GM23338 (cell line): ENCODE results near the gene DVL1. TPM values are rescaled to one million over a fixed set of nuclear protein-coding genes. Genes with fewer than 3 reads are reported as not detected.

Source experiments
- ATAC-seq: fragments of 200-7000 bp; cut with Tn5 transposase; 3 replicates; pipeline ENCODE4 v1.9.1; 2020
- DNase-seq: peaks from one replicate; pipeline ENCODE4 v3.0.0-alpha.2; 2015; ENCODE audit warnings: low spot score
- H2AFZ ChIP-seq: fragments of 200-600 bp; sonication (generic); 2 replicates; pipeline ENCODE4 v1.8.0; 2016; ENCODE audit warnings: antibody characterized with exemption, mild to moderate bottlenecking, moderate library complexity
- H3F3A ChIP-seq: fragments of 200-600 bp; sonication (generic); replicated peaks from 2 replicates; pipeline ENCODE4 v1.8.0; 2017; ENCODE audit warnings: antibody characterized with exemption, mixed run types, low read depth
- H3K27ac ChIP-seq: fragments of 200-600 bp; sonication (generic); 2 replicates; pipeline ENCODE4 v1.6.1; 2016; ENCODE audit warnings: low read depth
- H3K27me3 ChIP-seq: fragments of 200-600 bp; sonication (generic); 2 replicates; pipeline ENCODE4 v1.8.0; 2016; ENCODE audit warnings: mild to moderate bottlenecking, mixed run types, moderate library complexity; ENCODE audit not compliant: insufficient read depth
- H3K36me3 ChIP-seq: fragments of 200-600 bp; sonication (generic); 2 replicates; pipeline ENCODE4 v1.8.0; 2016; ENCODE audit warnings: mild to moderate bottlenecking; ENCODE audit not compliant: insufficient read depth
- H3K4me1 ChIP-seq: fragments of 200-600 bp; sonication (generic); 2 replicates; pipeline ENCODE4 v1.8.0; 2016; ENCODE audit warnings: mild to moderate bottlenecking, moderate library complexity; ENCODE audit not compliant: insufficient read depth
- H3K4me2 ChIP-seq: fragments of 200-600 bp; sonication (generic); 2 replicates; pipeline ENCODE4 v1.7.1; 2017; ENCODE audit warnings: mixed run types
- H3K4me3 ChIP-seq: fragments of 200-600 bp; sonication (generic); 2 replicates; pipeline ENCODE4 v1.6.1; 2016; ENCODE audit warnings: mixed run types
- H3K79me2 ChIP-seq: fragments of 200-600 bp; sonication (generic); replicated peaks from 2 replicates; pipeline ENCODE4 v1.8.0; 2017; ENCODE audit warnings: mild to moderate bottlenecking; ENCODE audit not compliant: insufficient read depth
- H3K9me2 ChIP-seq: fragments of 200-600 bp; sonication (generic); 2 replicates; pipeline ENCODE4 v1.8.0; 2017; ENCODE audit not compliant: insufficient read depth
- H4K20me1 ChIP-seq: fragments of 200-600 bp; sonication (generic); replicated peaks from 2 replicates; pipeline ENCODE4 v1.8.0; 2017; ENCODE audit warnings: mild to moderate bottlenecking; ENCODE audit not compliant: insufficient read depth
- H3K27ac Mint-ChIP-seq: 2 replicates; pipeline ENCODE4 v1.8.0; 2020; ENCODE audit warnings: inconsistent platforms, mild to moderate bottlenecking, moderate library complexity, mixed read lengths
- H3K27me3 Mint-ChIP-seq: 3 replicates; pipeline ENCODE4 v1.8.0; 2022; ENCODE audit warnings: low read depth, mild to moderate bottlenecking, moderate library complexity, mixed read lengths, inconsistent platforms; ENCODE audit not compliant: insufficient read depth, poor library complexity
- H3K36me3 Mint-ChIP-seq: 3 replicates; pipeline ENCODE4 v1.8.0; 2021; ENCODE audit warnings: low read depth, mild to moderate bottlenecking, inconsistent platforms, moderate library complexity, mixed read lengths
- H3K4me1 Mint-ChIP-seq: 3 replicates; pipeline ENCODE4 v1.8.0; 2020; ENCODE audit warnings: mild to moderate bottlenecking, inconsistent platforms, mixed read lengths
- H3K4me3 Mint-ChIP-seq: 3 replicates; pipeline ENCODE4 v1.8.0; 2021; ENCODE audit warnings: moderate library complexity, mild to moderate bottlenecking, inconsistent platforms, mixed read lengths
- H3K9me3 Mint-ChIP-seq: 3 replicates; pipeline ENCODE4 v1.8.0; 2020; ENCODE audit warnings: moderate library complexity, mild to moderate bottlenecking, inconsistent platforms, mixed read lengths
- CREB1 ChIP-seq: fragments of 250-450 bp; sonication (Bioruptor Pico); IDR thresholded peaks from 2 replicates; pipeline ENCODE4 v1.5.0; 2020; ENCODE audit warnings: low read depth, mild to moderate bottlenecking, moderate library complexity
- EZH2 ChIP-seq: fragments of 200-600 bp; sonication (generic); IDR thresholded peaks from one replicate; pipeline ENCODE4 v1.8.0; 2017; ENCODE audit warnings: antibody characterized with exemption, mild to moderate bottlenecking, low read depth; ENCODE audit not compliant: unreplicated experiment
- EZH2phosphoT487 ChIP-seq: fragments of 200-600 bp; sonication (generic); IDR thresholded peaks from one replicate; pipeline ENCODE4 v1.8.1; 2018; ENCODE audit warnings: antibody characterized with exemption; ENCODE audit not compliant: unreplicated experiment
- JUNB ChIP-seq: IDR thresholded peaks from one replicate; pipeline ENCODE4 v1.6.1; 2016; ENCODE audit warnings: antibody characterized with exemption; ENCODE audit not compliant: unreplicated experiment
- NANOG ChIP-seq: IDR thresholded peaks from 2 replicates; pipeline ENCODE4 v1.6.1; 2016; ENCODE audit warnings: antibody characterized with exemption, borderline replicate concordance
- POLR2AphosphoS5 ChIP-seq: IDR thresholded peaks from 2 replicates; pipeline ENCODE4 v1.6.1; 2016; ENCODE audit warnings: antibody characterized with exemption, low read depth
- STAT1 ChIP-seq: IDR thresholded peaks from one replicate; pipeline ENCODE4 v1.6.1; 2016; ENCODE audit warnings: antibody characterized with exemption; ENCODE audit not compliant: unreplicated experiment
- ZNF114 ChIP-seq: fragments of 250-450 bp; sonication (Bioruptor Pico); IDR thresholded peaks from 2 replicates; pipeline ENCODE4 v1.5.0; 2020; ENCODE audit warnings: mild to moderate bottlenecking, moderate library complexity
- ZNF331 ChIP-seq: fragments of 250-450 bp; sonication (Bioruptor Pico); IDR thresholded peaks from 2 replicates; pipeline ENCODE4 v1.5.0; 2020; ENCODE audit warnings: low read depth, mild to moderate bottlenecking, moderate library complexity
- polyA plus RNA-seq: library from polyadenylated mRNA; unstranded; fragments of >200 nt; fragmentation: Nextera tagmentation; extraction: Ambion mirVana; gene quantifications from 2 replicates; pipeline ENCODE4 v1.2.1, GENCODE V29; 2016
- total RNA-seq: library from RNA; depleted of rRNA; stranded (reverse); fragments of >200 nt; shearing (Covaris generic); gene quantifications from 2 replicates; pipeline ENCODE4 v1.2.3, GENCODE V29; 2014
- TF ChIP-seq, protein P1 (sequence below), 2 experiments: fragments of 200-600 bp in 1 of 2; sonication (generic) in 1 of 2; conservative IDR thresholded peaks; 2 replicates each; pipeline versions ENCODE4 v1.5.1 to v1.6.1; 2016 to 2017; ENCODE audit warnings: antibody characterized with exemption in 2 of 2, low read depth in 2 of 2, mild to moderate bottlenecking in 2 of 2, moderate library complexity in 1 of 2
- TF ChIP-seq, protein P2 (sequence below): IDR thresholded peaks from 2 replicates; pipeline ENCODE4 v1.6.1; 2016; ENCODE audit warnings: antibody characterized with exemption
- TF ChIP-seq, protein P3 (sequence below): IDR thresholded peaks from one replicate; pipeline ENCODE4 v1.6.1; 2018; ENCODE audit warnings: antibody characterized with exemption; ENCODE audit not compliant: unreplicated experiment

Gene DVL1
- total and polyA plus RNA-seq, 2 experiments from 2014 or later, result 13.5 to 69.7 TPM

DNA sequence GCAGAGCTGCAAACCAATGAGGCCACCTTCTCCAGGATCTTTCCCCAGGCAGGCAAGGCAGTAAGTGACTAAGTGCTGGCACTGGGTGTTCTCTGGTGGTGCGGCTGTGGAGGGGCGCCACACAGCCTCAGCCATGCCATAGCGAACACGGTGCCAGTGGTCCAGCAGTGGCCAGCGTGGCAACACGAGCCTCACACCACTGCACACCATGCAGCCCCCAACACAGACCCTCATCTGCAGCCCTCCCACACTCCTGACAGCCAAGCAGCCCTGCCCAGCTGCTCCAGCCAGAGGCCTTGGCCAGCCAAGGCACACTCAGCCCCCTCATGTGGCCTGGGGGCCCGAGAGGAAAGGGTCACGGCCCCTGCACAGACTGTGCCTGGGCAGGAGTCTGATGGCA, 27.7 kb downstream of the DVL1 start (continued):
- TF ChIP-seq, protein P1, sequence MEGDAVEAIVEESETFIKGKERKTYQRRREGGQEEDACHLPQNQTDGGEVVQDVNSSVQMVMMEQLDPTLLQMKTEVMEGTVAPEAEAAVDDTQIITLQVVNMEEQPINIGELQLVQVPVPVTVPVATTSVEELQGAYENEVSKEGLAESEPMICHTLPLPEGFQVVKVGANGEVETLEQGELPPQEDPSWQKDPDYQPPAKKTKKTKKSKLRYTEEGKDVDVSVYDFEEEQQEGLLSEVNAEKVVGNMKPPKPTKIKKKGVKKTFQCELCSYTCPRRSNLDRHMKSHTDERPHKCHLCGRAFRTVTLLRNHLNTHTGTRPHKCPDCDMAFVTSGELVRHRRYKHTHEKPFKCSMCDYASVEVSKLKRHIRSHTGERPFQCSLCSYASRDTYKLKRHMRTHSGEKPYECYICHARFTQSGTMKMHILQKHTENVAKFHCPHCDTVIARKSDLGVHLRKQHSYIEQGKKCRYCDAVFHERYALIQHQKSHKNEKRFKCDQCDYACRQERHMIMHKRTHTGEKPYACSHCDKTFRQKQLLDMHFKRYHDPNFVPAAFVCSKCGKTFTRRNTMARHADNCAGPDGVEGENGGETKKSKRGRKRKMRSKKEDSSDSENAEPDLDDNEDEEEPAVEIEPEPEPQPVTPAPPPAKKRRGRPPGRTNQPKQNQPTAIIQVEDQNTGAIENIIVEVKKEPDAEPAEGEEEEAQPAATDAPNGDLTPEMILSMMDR (conservative IDR thresholded peaks at IDR 0.05; ENCODE audit: low read depth in 2 of 2), result no peak
- TF ChIP-seq EZH2 (no peak), NANOG (no peak), CREB1 (no peak), JUNB (no peak), EZH2phosphoT487 (no peak)
- TF ChIP-seq, protein P2, sequence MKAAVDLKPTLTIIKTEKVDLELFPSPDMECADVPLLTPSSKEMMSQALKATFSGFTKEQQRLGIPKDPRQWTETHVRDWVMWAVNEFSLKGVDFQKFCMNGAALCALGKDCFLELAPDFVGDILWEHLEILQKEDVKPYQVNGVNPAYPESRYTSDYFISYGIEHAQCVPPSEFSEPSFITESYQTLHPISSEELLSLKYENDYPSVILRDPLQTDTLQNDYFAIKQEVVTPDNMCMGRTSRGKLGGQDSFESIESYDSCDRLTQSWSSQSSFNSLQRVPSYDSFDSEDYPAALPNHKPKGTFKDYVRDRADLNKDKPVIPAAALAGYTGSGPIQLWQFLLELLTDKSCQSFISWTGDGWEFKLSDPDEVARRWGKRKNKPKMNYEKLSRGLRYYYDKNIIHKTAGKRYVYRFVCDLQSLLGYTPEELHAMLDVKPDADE, result no peak
- TF ChIP-seq, protein P3, sequence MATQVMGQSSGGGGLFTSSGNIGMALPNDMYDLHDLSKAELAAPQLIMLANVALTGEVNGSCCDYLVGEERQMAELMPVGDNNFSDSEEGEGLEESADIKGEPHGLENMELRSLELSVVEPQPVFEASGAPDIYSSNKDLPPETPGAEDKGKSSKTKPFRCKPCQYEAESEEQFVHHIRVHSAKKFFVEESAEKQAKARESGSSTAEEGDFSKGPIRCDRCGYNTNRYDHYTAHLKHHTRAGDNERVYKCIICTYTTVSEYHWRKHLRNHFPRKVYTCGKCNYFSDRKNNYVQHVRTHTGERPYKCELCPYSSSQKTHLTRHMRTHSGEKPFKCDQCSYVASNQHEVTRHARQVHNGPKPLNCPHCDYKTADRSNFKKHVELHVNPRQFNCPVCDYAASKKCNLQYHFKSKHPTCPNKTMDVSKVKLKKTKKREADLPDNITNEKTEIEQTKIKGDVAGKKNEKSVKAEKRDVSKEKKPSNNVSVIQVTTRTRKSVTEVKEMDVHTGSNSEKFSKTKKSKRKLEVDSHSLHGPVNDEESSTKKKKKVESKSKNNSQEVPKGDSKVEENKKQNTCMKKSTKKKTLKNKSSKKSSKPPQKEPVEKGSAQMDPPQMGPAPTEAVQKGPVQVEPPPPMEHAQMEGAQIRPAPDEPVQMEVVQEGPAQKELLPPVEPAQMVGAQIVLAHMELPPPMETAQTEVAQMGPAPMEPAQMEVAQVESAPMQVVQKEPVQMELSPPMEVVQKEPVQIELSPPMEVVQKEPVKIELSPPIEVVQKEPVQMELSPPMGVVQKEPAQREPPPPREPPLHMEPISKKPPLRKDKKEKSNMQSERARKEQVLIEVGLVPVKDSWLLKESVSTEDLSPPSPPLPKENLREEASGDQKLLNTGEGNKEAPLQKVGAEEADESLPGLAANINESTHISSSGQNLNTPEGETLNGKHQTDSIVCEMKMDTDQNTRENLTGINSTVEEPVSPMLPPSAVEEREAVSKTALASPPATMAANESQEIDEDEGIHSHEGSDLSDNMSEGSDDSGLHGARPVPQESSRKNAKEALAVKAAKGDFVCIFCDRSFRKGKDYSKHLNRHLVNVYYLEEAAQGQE, result no peak

- no peak for ATAC-seq
- Mint-ChIP-seq H3K4me3 (no peak overlapping the region), H3K4me1 (peaks cover 20% of the 10 kb centered on the region), H3K9me3 (no peaks in the 10 kb centered on the region; the same call in 1 of the 3 replicates), H3K27ac (no peak overlapping the region), H3K27me3 (peaks cover 28% of the 10 kb centered on the region), H3K36me3 (peaks cover 43% of the 10 kb centered on the region)
- no peak for DNase-seq
- Histone ChIP-seq H3K4me1 (peaks cover 3% of the 10 kb centered on the region; the same call in 1 of the 2 replicates), H3K9me2 (no peaks in the 10 kb centered on the region), H4K20me1 (peaks cover 23% of the 10 kb centered on the region), H2AFZ (no peak overlapping the region), H3K27me3 (no peaks in the 10 kb centered on the region), H3K4me2 (no peak overlapping the region), H3K4me3 (no peak overlapping the region), H3K79me2 (peaks cover 80% of the 10 kb centered on the region), H3K36me3 (no peaks in the 10 kb centered on the region), H3F3A (peaks cover 6% of the 10 kb centered on the region; the same call in 1 of the 2 replicates), H3K27ac (no peak overlapping the region)
- TF ChIP-seq JUNB, result no peak
- TF ChIP-seq, protein P2, result no peak
- TF ChIP-seq, protein P1 (conservative IDR thresholded peaks at IDR 0.05; ENCODE audit: low read depth in 2 of 2), result no peak
- TF ChIP-seq, protein P3, result no peak
- TF ChIP-seq ZNF331 (CRISPR knock-in tag), result no peak
- TF ChIP-seq NANOG, result no peak
- no peak for TF ChIP-seq CREB1
- TF ChIP-seq POLR2AphosphoS5, result no peak
- no peak for TF ChIP-seq ZNF114 (CRISPR knock-in tag)
- TF ChIP-seq STAT1, result no peak
- no peak for TF ChIP-seq EZH2phosphoT487
Measured at GRCh38 chr1:1320666-1321448, 28.4 kb downstream of the DVL1 start.
